Natural killer cell treated with Interleukin-12 subunit alpha and Interleukin-12 subunit beta and Interleukin-15 and Interleukin-18, amount 100 ng/mL, for 72 hours (primary cell): ENCODE data around the gene CES2. TPM values are rescaled to one million over a fixed set of nuclear protein-coding genes. Genes with fewer than 3 reads are reported as not detected.

ENCODE experiments used
- ATAC-seq, 2 donors: fragments of 150-1000 bp; cut with Tn5 transposase in 1 of 2; sonication (Bioruptor Pico), chemical (Tn5 transposase) in 1 of 2; 2 replicates each; pipeline ENCODE4 v1.10.0; 2021
- DNase-seq: peaks from one replicate; pipeline ENCODE4 v3.0.0; 2022; ENCODE audit warnings: low spot score
- H3K27ac Mint-ChIP-seq, 2 donors: 1 replicate in 1 of 2; 2 replicates in 1 of 2; pipeline ENCODE4 v1.8.0; 2022; ENCODE audit warnings: mixed read lengths in 2 of 2, mild to moderate bottlenecking in 1 of 2, moderate library complexity in 1 of 2
- H3K27me3 Mint-ChIP-seq, 2 donors: 1 replicate in 1 of 2; 2 replicates in 1 of 2; pipeline ENCODE4 v1.8.0; 2022; ENCODE audit warnings: mixed read lengths in 2 of 2
- H3K36me3 Mint-ChIP-seq: one replicate; pipeline ENCODE4 v1.8.0; 2022; ENCODE audit warnings: mixed read lengths
- H3K4me1 Mint-ChIP-seq, 2 donors: 1 replicate in 1 of 2; 2 replicates in 1 of 2; pipeline ENCODE4 v1.8.0; 2022; ENCODE audit warnings: low read depth in 2 of 2, mixed read lengths in 2 of 2, mild to moderate bottlenecking in 1 of 2
- H3K4me3 Mint-ChIP-seq: one replicate; pipeline ENCODE4 v1.8.0; 2022; ENCODE audit warnings: mixed read lengths
- H3K9me3 Mint-ChIP-seq: 2 replicates; pipeline ENCODE4 v1.8.0; 2022; ENCODE audit warnings: mixed read lengths
- total RNA-seq, 2 donors: library from RNA; stranded (reverse); gene quantifications; one replicate each; pipeline ENCODE4 v1.2.3, GENCODE V29; 2022

The CES2 gene
- total RNA-seq, 2 donors from 2014 or later: 27.7 to 36.7 TPM

DNA sequence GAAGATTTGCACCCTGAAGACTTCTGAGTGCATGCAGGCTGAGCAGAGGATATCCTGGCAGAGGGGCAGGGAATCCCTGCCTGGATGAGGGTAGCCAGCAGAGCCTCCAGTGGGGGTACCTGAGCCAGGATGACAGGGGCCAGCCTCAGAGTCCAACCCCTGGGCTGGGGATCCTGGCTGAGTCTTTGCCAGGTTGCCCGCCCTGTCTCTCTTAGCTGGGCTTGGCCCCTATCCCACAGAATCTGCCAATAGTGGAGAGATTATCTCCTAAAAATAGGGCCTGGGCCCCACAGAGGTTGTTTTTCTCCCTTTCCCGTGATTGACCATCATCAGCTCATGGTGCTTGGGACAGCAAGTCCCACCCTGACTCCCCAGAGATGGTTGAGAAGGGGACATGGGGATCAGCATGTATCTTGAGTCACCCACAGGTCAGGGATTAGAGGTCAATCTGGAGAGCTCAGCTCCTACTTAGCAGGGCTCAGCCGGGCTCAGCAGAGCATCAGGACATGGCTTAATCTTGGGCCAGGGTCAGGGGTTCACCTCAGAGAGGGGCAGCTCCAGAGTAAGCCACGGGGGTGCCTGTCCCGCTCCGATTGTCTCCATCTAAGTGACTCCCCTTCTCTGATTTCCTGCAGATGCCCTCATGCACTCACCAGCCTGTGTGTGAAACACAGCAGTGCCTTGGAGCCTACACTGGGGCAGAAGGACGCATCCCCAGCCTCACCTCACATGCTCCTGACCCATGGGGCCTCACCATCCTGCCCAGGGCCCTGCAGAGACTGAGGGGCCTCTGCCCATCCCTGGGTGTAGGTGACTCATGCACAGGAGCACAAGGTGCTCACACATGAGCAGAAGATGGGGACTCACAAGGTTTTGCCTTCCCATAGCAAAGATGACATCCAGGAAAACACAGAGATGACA lies 28.1 kb upstream of the CES2 start:
- no peaks in the 10 kb centered on the region for H3K36me3 Mint-ChIP-seq
- no peak overlapping the region for H3K27ac Mint-ChIP-seq
- ATAC-seq: no peak
- no peaks in the 10 kb centered on the region for H3K9me3 Mint-ChIP-seq
- no peak overlapping the region for H3K4me3 Mint-ChIP-seq
- H3K4me1 Mint-ChIP-seq: no peaks in the 10 kb centered on the region
- no peak for DNase-seq
- no peaks in the 10 kb centered on the region for H3K27me3 Mint-ChIP-seq

DNA sequence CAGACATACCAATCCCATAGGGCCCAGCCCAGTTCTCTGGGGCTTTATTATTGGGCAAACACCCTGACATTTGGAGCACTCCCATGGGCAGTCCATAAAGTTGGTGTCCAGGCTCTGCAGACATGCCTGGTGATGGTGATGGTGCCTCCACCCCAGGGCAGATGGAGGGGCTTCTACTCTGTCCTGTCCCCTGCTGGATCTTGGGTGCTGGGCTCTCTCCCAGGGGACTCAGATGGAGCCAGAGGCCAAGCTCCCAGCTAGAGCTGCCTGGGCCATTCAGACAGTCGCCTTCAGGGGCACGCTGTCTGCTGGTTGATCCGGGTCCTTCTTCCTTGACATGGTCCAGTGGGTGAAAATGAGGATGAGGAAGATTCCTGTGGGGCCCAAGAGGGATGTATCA lies 27.2 kb upstream of the CES2 start:
- H3K9me3 Mint-ChIP-seq: no peaks in the 10 kb centered on the region
- no peaks in the 10 kb centered on the region for H3K36me3 Mint-ChIP-seq
- H3K4me3 Mint-ChIP-seq: no peak overlapping the region
- DNase-seq: no peak
- H3K27ac Mint-ChIP-seq: no peak overlapping the region
- no peaks in the 10 kb centered on the region for H3K27me3 Mint-ChIP-seq
- no peaks in the 10 kb centered on the region for H3K4me1 Mint-ChIP-seq
- ATAC-seq: no peak

DNA sequence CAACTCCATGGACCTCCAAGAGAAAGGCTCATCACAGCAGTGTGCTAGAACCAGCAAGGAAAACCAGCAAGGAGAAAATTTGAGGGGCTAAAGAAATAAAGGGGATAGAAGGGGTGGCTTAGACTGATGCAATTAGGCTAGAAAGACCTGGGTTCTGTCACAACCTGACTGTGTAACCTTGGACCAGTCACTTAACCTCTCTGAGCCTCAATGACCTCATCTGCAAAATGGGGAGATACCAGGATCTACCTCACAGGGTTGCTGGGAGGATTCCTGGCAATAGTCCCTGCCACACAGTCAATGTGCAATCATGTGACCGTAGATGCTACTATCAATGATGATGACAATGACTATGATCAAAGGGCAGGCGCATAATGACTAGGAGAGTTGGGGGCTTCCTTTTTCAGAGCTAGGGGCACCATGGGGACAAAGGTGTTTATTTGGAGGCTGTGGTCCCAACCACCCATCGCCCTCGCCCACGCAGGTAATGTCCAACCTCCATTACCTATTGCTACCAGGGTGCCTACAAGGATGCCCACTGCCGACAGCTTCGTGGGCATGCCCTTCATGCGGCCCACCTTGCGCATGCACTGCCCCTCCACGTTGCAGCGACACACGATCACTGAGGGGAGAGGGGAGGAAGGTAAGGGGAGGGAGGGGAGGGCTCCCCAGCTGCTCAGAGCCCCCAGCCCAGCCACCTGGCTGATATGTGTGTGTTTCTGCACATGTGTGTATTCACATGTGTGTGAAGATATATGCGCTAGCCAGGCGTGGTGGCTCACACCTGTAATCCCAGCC lies 26.4 kb upstream of the CES2 start:
- DNase-seq (no peak), ATAC-seq (no peak)
- H3K4me1 Mint-ChIP-seq: no peaks in the 10 kb centered on the region
- no peaks in the 10 kb centered on the region for H3K27me3 Mint-ChIP-seq
- H3K36me3 Mint-ChIP-seq: no peaks in the 10 kb centered on the region
- H3K27ac Mint-ChIP-seq: no peak overlapping the region
- no peaks in the 10 kb centered on the region for H3K9me3 Mint-ChIP-seq
- H3K4me3 Mint-ChIP-seq: no peak overlapping the region

- ATAC-seq: no peak
- Mint-ChIP-seq H3K27ac (no peak overlapping the region), H3K27me3 (no peaks in the 10 kb centered on the region), H3K9me3 (no peaks in the 10 kb centered on the region), H3K4me1 (no peaks in the 10 kb centered on the region), H3K4me3 (no peak overlapping the region), H3K36me3 (no peaks in the 10 kb centered on the region)
- no peak for DNase-seq
These were observed 25.0 kb upstream of the CES2 start for GRCh38 chr16:66910175-66910940.

GRCh38 chr16:66911112-66911511 lies 24.2 kb upstream of the CES2 start:
- ATAC-seq (no peak), DNase-seq (no peak)
- Mint-ChIP-seq H3K4me1 (no peaks in the 10 kb centered on the region), H3K27ac (no peak overlapping the region), H3K36me3 (no peaks in the 10 kb centered on the region), H3K27me3 (no peaks in the 10 kb centered on the region), H3K4me3 (no peak overlapping the region), H3K9me3 (no peaks in the 10 kb centered on the region)

GRCh38 chr16:66911801-66912200 lies 23.5 kb upstream of the CES2 start:
- H3K4me3 Mint-ChIP-seq: no peak overlapping the region
- no peak overlapping the region for H3K27ac Mint-ChIP-seq
- ATAC-seq (no peak), DNase-seq (no peak)
- no peaks in the 10 kb centered on the region for H3K9me3 Mint-ChIP-seq
- no peaks in the 10 kb centered on the region for H3K36me3 Mint-ChIP-seq
- no peaks in the 10 kb centered on the region for H3K27me3 Mint-ChIP-seq
- H3K4me1 Mint-ChIP-seq: no peaks in the 10 kb centered on the region

- H3K4me3 Mint-ChIP-seq: no peak overlapping the region
- ATAC-seq (no peak), DNase-seq (no peak)
- H3K4me1 Mint-ChIP-seq: no peaks in the 10 kb centered on the region
- no peaks in the 10 kb centered on the region for H3K27me3 Mint-ChIP-seq
- no peaks in the 10 kb centered on the region for H3K36me3 Mint-ChIP-seq
- no peak overlapping the region for H3K27ac Mint-ChIP-seq
- no peaks in the 10 kb centered on the region for H3K9me3 Mint-ChIP-seq
These were observed 22.2 kb upstream of the CES2 start for GRCh38 chr16:66913081-66913480.

GRCh38 chr16:66913711-66914110 lies 21.6 kb upstream of the CES2 start:
- H3K4me1 Mint-ChIP-seq: no peaks in the 10 kb centered on the region
- no peaks in the 10 kb centered on the region for H3K36me3 Mint-ChIP-seq
- ATAC-seq (no peak), DNase-seq (no peak)
- no peaks in the 10 kb centered on the region for H3K27me3 Mint-ChIP-seq
- no peaks in the 10 kb centered on the region for H3K9me3 Mint-ChIP-seq
- no peak overlapping the region for H3K27ac Mint-ChIP-seq
- H3K4me3 Mint-ChIP-seq: no peak overlapping the region

DNA sequence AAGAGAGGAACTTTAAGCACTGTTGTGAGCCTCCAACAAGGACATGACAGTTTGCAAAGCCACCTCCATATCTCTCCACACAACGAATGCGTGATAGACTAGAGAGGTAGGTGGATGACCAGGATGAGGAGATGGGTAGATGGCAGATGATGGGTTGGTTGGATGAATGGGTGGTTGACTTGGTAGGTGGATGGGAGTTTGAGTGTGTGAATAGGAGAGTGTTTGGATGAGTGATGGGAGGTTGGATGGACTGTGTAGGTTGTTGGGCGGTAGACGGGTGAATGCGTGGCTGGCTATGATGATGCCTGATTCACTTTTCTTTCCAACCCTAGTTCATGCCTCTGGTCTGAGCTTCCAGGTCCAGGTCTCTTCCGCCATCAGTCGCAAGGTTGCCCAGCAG lies 20.8 kb upstream of the CES2 start:
- Mint-ChIP-seq H3K4me1 (no peaks in the 10 kb centered on the region), H3K27ac (no peak overlapping the region), H3K27me3 (no peaks in the 10 kb centered on the region), H3K36me3 (no peaks in the 10 kb centered on the region), H3K4me3 (no peak overlapping the region), H3K9me3 (no peaks in the 10 kb centered on the region)
- no peak for ATAC-seq
- DNase-seq: no peak

- H3K4me3 Mint-ChIP-seq: no peak overlapping the region
- no peak for ATAC-seq
These were observed 20.3 kb upstream of the CES2 start for GRCh38 chr16:66915041-66915440.

GRCh38 chr16:66916518-66916917 lies 18.8 kb upstream of the CES2 start:
- DNase-seq (no peak), ATAC-seq (no peak)
- Mint-ChIP-seq H3K9me3 (no peaks in the 10 kb centered on the region), H3K36me3 (no peaks in the 10 kb centered on the region), H3K27me3 (peaks cover 0 to 4% of the 10 kb centered on the region in 2 donors), H3K4me3 (no peak overlapping the region), H3K4me1 (no peaks in the 10 kb centered on the region), H3K27ac (no peak overlapping the region)

More at GRCh38 chr16:66915041-66915440, 20.3 kb upstream of the CES2 start:
- no peaks in the 10 kb centered on the region for H3K27me3 Mint-ChIP-seq
- DNase-seq: no peak
- H3K27ac Mint-ChIP-seq: no peak overlapping the region
- H3K4me1 Mint-ChIP-seq: no peaks in the 10 kb centered on the region
- H3K36me3 Mint-ChIP-seq: no peaks in the 10 kb centered on the region
- H3K9me3 Mint-ChIP-seq: no peaks in the 10 kb centered on the region

GRCh38 chr16:66917741-66918140 lies 17.6 kb upstream of the CES2 start:
- no peaks in the 10 kb centered on the region for H3K9me3 Mint-ChIP-seq
- ATAC-seq (no peak), DNase-seq (no peak)
- no peaks in the 10 kb centered on the region for H3K4me1 Mint-ChIP-seq
- H3K36me3 Mint-ChIP-seq: no peaks in the 10 kb centered on the region
- H3K27ac Mint-ChIP-seq: no peak overlapping the region
- H3K4me3 Mint-ChIP-seq: no peak overlapping the region
- H3K27me3 Mint-ChIP-seq: peaks cover 0 to 4% of the 10 kb centered on the region in 2 donors

GRCh38 chr16:66918355-66918754 lies 17.0 kb upstream of the CES2 start:
- Mint-ChIP-seq H3K27ac (no peak overlapping the region), H3K27me3 (peaks cover 2 to 6% of the 10 kb centered on the region in 2 donors), H3K4me1 (peaks cover 0 to 2% of the 10 kb centered on the region in 2 donors), H3K9me3 (no peaks in the 10 kb centered on the region), H3K4me3 (no peak overlapping the region), H3K36me3 (no peaks in the 10 kb centered on the region)
- ATAC-seq (no peak), DNase-seq (no peak)
